ENCODE data around the gene MRTFA.

- TF ChIP-seq POLR2A (IDR thresholded peaks at IDR 0.05; ENCODE audit: low read depth, low read length) (no peak), POLR2AphosphoS5 (IDR thresholded peaks at IDR 0.05; ENCODE audit: low read depth, low read length) (no peak), TAF1 (IDR thresholded peaks at IDR 0.05; ENCODE audit: low read depth, low read length) (no peak), POU2F2 (IDR thresholded peaks at IDR 0.05; ENCODE audit: low read depth, low read length) (no peak), SPI1 (IDR thresholded peaks at IDR 0.05; ENCODE audit: low read depth, low read length) (no peak)
Measured at GRCh38 chr22:40535189-40535512, 101.4 kb downstream of the MRTFA start.
